GM23248 (cell line): ENCODE measurements around the gene PRKCB. TPM values are rescaled to one million over a fixed set of nuclear protein-coding genes. Genes with fewer than 3 reads are reported as not detected.

Source experiments
- DNase-seq: peaks from one replicate; pipeline ENCODE4 v3.0.0-alpha.2; 2015
- H2AFZ ChIP-seq: fragments of 200-600 bp; sonication (generic); 2 replicates; pipeline ENCODE4 v1.6.1; 2016; ENCODE audit warnings: antibody characterized with exemption
- H3F3A ChIP-seq: fragments of 200-600 bp; sonication (generic); 2 replicates; pipeline ENCODE4 v1.6.1; 2016; ENCODE audit warnings: mild to moderate bottlenecking, antibody characterized with exemption, mixed run types; ENCODE audit not compliant: insufficient read depth
- H3K27ac ChIP-seq: fragments of 200-600 bp; sonication (generic); 2 replicates; pipeline ENCODE4 v1.5.1; 2016; ENCODE audit warnings: mild to moderate bottlenecking
- H3K27me3 ChIP-seq: fragments of 200-600 bp; sonication (generic); replicated peaks from 2 replicates; pipeline ENCODE4 v1.6.1; 2016; ENCODE audit warnings: mild to moderate bottlenecking; ENCODE audit not compliant: insufficient read depth
- H3K36me3 ChIP-seq: fragments of 200-600 bp; sonication (generic); 2 replicates; pipeline ENCODE4 v1.6.1; 2016; ENCODE audit warnings: low read depth, mild to moderate bottlenecking
- H3K4me1 ChIP-seq: fragments of 200-600 bp; sonication (generic); 2 replicates; pipeline ENCODE4 v1.6.1; 2016; ENCODE audit warnings: mild to moderate bottlenecking; ENCODE audit not compliant: insufficient read depth
- H3K4me2 ChIP-seq: fragments of 200-600 bp; sonication (generic); one replicate; pipeline ENCODE4 v1.6.1; 2016; ENCODE audit warnings: mild to moderate bottlenecking; ENCODE audit not compliant: unreplicated experiment
- H3K4me3 ChIP-seq: fragments of 200-600 bp; sonication (generic); 2 replicates; pipeline ENCODE4 v1.5.1; 2016; ENCODE audit warnings: mild to moderate bottlenecking
- H3K79me2 ChIP-seq: fragments of 200-600 bp; sonication (generic); 2 replicates; pipeline ENCODE4 v1.6.1; 2016; ENCODE audit warnings: mild to moderate bottlenecking; ENCODE audit not compliant: insufficient read depth
- H3K9ac ChIP-seq: fragments of 200-600 bp; sonication (generic); 2 replicates; pipeline ENCODE4 v1.6.1; 2016; ENCODE audit warnings: mild to moderate bottlenecking
- H3K9me2 ChIP-seq: fragments of 200-600 bp; sonication (generic); 2 replicates; pipeline ENCODE4 v1.6.1; 2016; ENCODE audit warnings: mixed run types, mild to moderate bottlenecking, moderate library complexity; ENCODE audit not compliant: insufficient read depth
- H3K9me3 ChIP-seq: fragments of 200-600 bp; sonication (generic); one replicate; pipeline ENCODE4 v1.6.1; 2017; ENCODE audit warnings: low read depth
- H4K20me1 ChIP-seq: fragments of 200-600 bp; sonication (generic); 2 replicates; pipeline ENCODE4 v1.6.0; 2016; ENCODE audit not compliant: insufficient read depth
- EZH2 ChIP-seq: fragments of 200-600 bp; sonication (generic); IDR thresholded peaks from 2 replicates; pipeline ENCODE4 v1.6.1; 2018; ENCODE audit warnings: antibody characterized with exemption, mild to moderate bottlenecking; ENCODE audit not compliant: insufficient read depth, poor library complexity, severe bottlenecking
- EZH2phosphoT487 ChIP-seq: fragments of 200-600 bp; sonication (generic); IDR thresholded peaks from 2 replicates; pipeline ENCODE4 v1.6.1; 2018; ENCODE audit warnings: antibody characterized with exemption, moderate library complexity, mild to moderate bottlenecking, low read depth; ENCODE audit not compliant: insufficient read depth
- WGBS, 2 experiments: methylation state at CpG; one replicate each; pipeline ENCODE4 v1.1.6; 2015 to 2017; ENCODE audit warnings: low lambda C conversion rate in 2 of 2, low coverage in 1 of 2; ENCODE audit errors: missing lambda C conversion rate in 2 of 2; 5-methylcytosine and 5-hydroxymethylcytosine counted together
- in situ Hi-C: fragments of 300-500 bp; cut with MboI; formaldehyde crosslinking; loops from 2 replicates; pipeline ENCODE4 v1.15.0; 2020
- polyA plus RNA-seq: library from polyadenylated mRNA; unstranded; fragments of >200 nt; fragmentation: Nextera tagmentation; extraction: Ambion mirVana; gene quantifications from 2 replicates; pipeline ENCODE4 v1.2.1, GENCODE V29; 2016
- total RNA-seq: library from RNA; depleted of rRNA; stranded (reverse); fragments of >200 nt; shearing (Covaris generic); gene quantifications from 2 replicates; pipeline ENCODE4 v1.2.3, GENCODE V29; 2014

The PRKCB gene
- total and polyA plus RNA-seq, 2 experiments from 2014 or later, result not detected

- Histone ChIP-seq H4K20me1 (no peaks in the 10 kb centered on the region), H3K9me3 (no peaks in the 10 kb centered on the region), H3K4me3 (no peak overlapping the region), H3K9ac (no peak overlapping the region), H3K27ac (no peak overlapping the region), H2AFZ (no peak overlapping the region), H3F3A (no peaks in the 10 kb centered on the region), H3K4me2 (no peak overlapping the region), H3K4me1 (no peaks in the 10 kb centered on the region), H3K36me3 (no peaks in the 10 kb centered on the region), H3K27me3 (no peaks in the 10 kb centered on the region), H3K79me2 (no peaks in the 10 kb centered on the region), H3K9me2 (no peaks in the 10 kb centered on the region)
- TF ChIP-seq EZH2 (no peak), EZH2phosphoT487 (no peak)
- WGBS, 2 experiments, result 21 to 25% methylated on average over 5 of the region's 5 CpGs
- in situ Hi-C loops, result no loop called here
- DNase-seq, result no peak
Observed at GRCh38 chr16:23952971-23953300, 117.2 kb downstream of the PRKCB start.

GRCh38 chr16:23953476-23953875, 117.7 kb downstream of the PRKCB start:
- H3K36me3 ChIP-seq, result no peaks in the 10 kb centered on the region
- no peaks in the 10 kb centered on the region for H3K9me2 ChIP-seq
- H3K9ac ChIP-seq, result no peak overlapping the region
- H3K79me2 ChIP-seq, result no peaks in the 10 kb centered on the region
- in situ Hi-C loops, result no loop called here
- 32 to 36% methylated on average over 2 of the region's 2 CpGs for WGBS, 2 experiments
- H3K4me1 ChIP-seq, result no peaks in the 10 kb centered on the region
- no peaks in the 10 kb centered on the region for H3K9me3 ChIP-seq
- H3K4me3 ChIP-seq, result no peak overlapping the region
- no peak overlapping the region for H2AFZ ChIP-seq
- H3K4me2 ChIP-seq, result no peak overlapping the region
- DNase-seq, result no peak
- H3K27me3 ChIP-seq, result no peaks in the 10 kb centered on the region
- H4K20me1 ChIP-seq, result no peaks in the 10 kb centered on the region
- no peaks in the 10 kb centered on the region for H3F3A ChIP-seq
- no peak for TF ChIP-seq EZH2
- no peak for TF ChIP-seq EZH2phosphoT487
- H3K27ac ChIP-seq, result no peak overlapping the region

GRCh38 chr16:23955088-23955487, 119.3 kb downstream of the PRKCB start:
- no peak overlapping the region for H2AFZ ChIP-seq
- no peaks in the 10 kb centered on the region for H4K20me1 ChIP-seq
- H3K36me3 ChIP-seq, result no peaks in the 10 kb centered on the region
- no peaks in the 10 kb centered on the region for H3K9me2 ChIP-seq
- in situ Hi-C loops, result no loop called here
- H3F3A ChIP-seq, result no peaks in the 10 kb centered on the region
- H3K27me3 ChIP-seq, result no peaks in the 10 kb centered on the region
- no peak overlapping the region for H3K9ac ChIP-seq
- DNase-seq, result no peak
- no peak overlapping the region for H3K4me2 ChIP-seq
- 33 to 40% methylated on average over 7 of the region's 7 CpGs for WGBS, 2 experiments
- no peaks in the 10 kb centered on the region for H3K4me1 ChIP-seq
- TF ChIP-seq EZH2, result no peak
- TF ChIP-seq EZH2phosphoT487, result no peak
- no peaks in the 10 kb centered on the region for H3K9me3 ChIP-seq
- no peaks in the 10 kb centered on the region for H3K79me2 ChIP-seq
- H3K4me3 ChIP-seq, result no peak overlapping the region
- no peak overlapping the region for H3K27ac ChIP-seq

GRCh38 chr16:23957287-23957686, 121.5 kb downstream of the PRKCB start:
- H3K79me2 ChIP-seq, result no peaks in the 10 kb centered on the region
- 0 to 2% methylated on average over 2 of the region's 2 CpGs for WGBS, 2 experiments
- H3K9me3 ChIP-seq, result no peaks in the 10 kb centered on the region
- no peaks in the 10 kb centered on the region for H3K4me1 ChIP-seq
- no peak for DNase-seq
- no peaks in the 10 kb centered on the region for H4K20me1 ChIP-seq
- in situ Hi-C loops, result no loop called here
- H3F3A ChIP-seq, result no peaks in the 10 kb centered on the region
- no peaks in the 10 kb centered on the region for H3K9me2 ChIP-seq
- no peak overlapping the region for H2AFZ ChIP-seq
- H3K4me3 ChIP-seq, result no peak overlapping the region
- H3K27me3 ChIP-seq, result no peaks in the 10 kb centered on the region
- no peaks in the 10 kb centered on the region for H3K36me3 ChIP-seq
- no peak overlapping the region for H3K9ac ChIP-seq
- H3K4me2 ChIP-seq, result no peak overlapping the region
- H3K27ac ChIP-seq, result no peak overlapping the region
- TF ChIP-seq EZH2 (no peak), EZH2phosphoT487 (no peak)

GRCh38 chr16:23959072-23959751, 123.4 kb downstream of the PRKCB start:
- Histone ChIP-seq H3K79me2 (no peaks in the 10 kb centered on the region), H3K4me2 (no peak overlapping the region), H3K4me1 (no peaks in the 10 kb centered on the region), H4K20me1 (no peaks in the 10 kb centered on the region), H3K9me2 (no peaks in the 10 kb centered on the region), H3K9ac (no peak overlapping the region), H3F3A (no peaks in the 10 kb centered on the region), H3K9me3 (no peaks in the 10 kb centered on the region), H3K4me3 (no peak overlapping the region), H3K27ac (no peak overlapping the region), H3K36me3 (no peaks in the 10 kb centered on the region), H2AFZ (no peak overlapping the region), H3K27me3 (no peaks in the 10 kb centered on the region)
- DNase-seq, result no peak
- in situ Hi-C loops, result no loop called here
- no peak for TF ChIP-seq EZH2
- TF ChIP-seq EZH2phosphoT487, result no peak
- 28 to 29% methylated on average over 11 of the region's 11 CpGs for WGBS, 2 experiments
